GM23338 (cell line): ENCODE results near the gene IL1RAPL2. TPM values are rescaled to one million over a fixed set of nuclear protein-coding genes. Genes with fewer than 3 reads are reported as not detected.

Experiments used
- ATAC-seq: fragments of 200-7000 bp; cut with Tn5 transposase; 3 replicates; pipeline ENCODE4 v1.9.1; 2020
- DNase-seq: peaks from one replicate; pipeline ENCODE4 v3.0.0-alpha.2; 2015; ENCODE audit warnings: low spot score
- H2AFZ ChIP-seq: fragments of 200-600 bp; sonication (generic); 2 replicates; pipeline ENCODE4 v1.8.0; 2016; ENCODE audit warnings: antibody characterized with exemption, mild to moderate bottlenecking, moderate library complexity
- H3F3A ChIP-seq: fragments of 200-600 bp; sonication (generic); replicated peaks from 2 replicates; pipeline ENCODE4 v1.8.0; 2017; ENCODE audit warnings: antibody characterized with exemption, mixed run types, low read depth
- H3K27ac ChIP-seq: fragments of 200-600 bp; sonication (generic); 2 replicates; pipeline ENCODE4 v1.6.1; 2016; ENCODE audit warnings: low read depth
- H3K27me3 ChIP-seq: fragments of 200-600 bp; sonication (generic); 2 replicates; pipeline ENCODE4 v1.8.0; 2016; ENCODE audit warnings: mild to moderate bottlenecking, mixed run types, moderate library complexity; ENCODE audit not compliant: insufficient read depth
- H3K36me3 ChIP-seq: fragments of 200-600 bp; sonication (generic); 2 replicates; pipeline ENCODE4 v1.8.0; 2016; ENCODE audit warnings: mild to moderate bottlenecking; ENCODE audit not compliant: insufficient read depth
- H3K4me1 ChIP-seq: fragments of 200-600 bp; sonication (generic); 2 replicates; pipeline ENCODE4 v1.8.0; 2016; ENCODE audit warnings: mild to moderate bottlenecking, moderate library complexity; ENCODE audit not compliant: insufficient read depth
- H3K4me2 ChIP-seq: fragments of 200-600 bp; sonication (generic); 2 replicates; pipeline ENCODE4 v1.7.1; 2017; ENCODE audit warnings: mixed run types
- H3K4me3 ChIP-seq: fragments of 200-600 bp; sonication (generic); 2 replicates; pipeline ENCODE4 v1.6.1; 2016; ENCODE audit warnings: mixed run types
- H3K79me2 ChIP-seq: fragments of 200-600 bp; sonication (generic); replicated peaks from 2 replicates; pipeline ENCODE4 v1.8.0; 2017; ENCODE audit warnings: mild to moderate bottlenecking; ENCODE audit not compliant: insufficient read depth
- H3K9me2 ChIP-seq: fragments of 200-600 bp; sonication (generic); 2 replicates; pipeline ENCODE4 v1.8.0; 2017; ENCODE audit not compliant: insufficient read depth
- H4K20me1 ChIP-seq: fragments of 200-600 bp; sonication (generic); replicated peaks from 2 replicates; pipeline ENCODE4 v1.8.0; 2017; ENCODE audit warnings: mild to moderate bottlenecking; ENCODE audit not compliant: insufficient read depth
- H3K27ac Mint-ChIP-seq: 2 replicates; pipeline ENCODE4 v1.8.0; 2020; ENCODE audit warnings: inconsistent platforms, mild to moderate bottlenecking, moderate library complexity, mixed read lengths
- H3K27me3 Mint-ChIP-seq: 3 replicates; pipeline ENCODE4 v1.8.0; 2022; ENCODE audit warnings: low read depth, mild to moderate bottlenecking, moderate library complexity, mixed read lengths, inconsistent platforms; ENCODE audit not compliant: insufficient read depth, poor library complexity
- H3K36me3 Mint-ChIP-seq: 3 replicates; pipeline ENCODE4 v1.8.0; 2021; ENCODE audit warnings: low read depth, mild to moderate bottlenecking, inconsistent platforms, moderate library complexity, mixed read lengths
- H3K4me1 Mint-ChIP-seq: 3 replicates; pipeline ENCODE4 v1.8.0; 2020; ENCODE audit warnings: mild to moderate bottlenecking, inconsistent platforms, mixed read lengths
- H3K4me3 Mint-ChIP-seq: 3 replicates; pipeline ENCODE4 v1.8.0; 2021; ENCODE audit warnings: moderate library complexity, mild to moderate bottlenecking, inconsistent platforms, mixed read lengths
- H3K9me3 Mint-ChIP-seq: 3 replicates; pipeline ENCODE4 v1.8.0; 2020; ENCODE audit warnings: moderate library complexity, mild to moderate bottlenecking, inconsistent platforms, mixed read lengths
- EZH2 ChIP-seq: fragments of 200-600 bp; sonication (generic); IDR thresholded peaks from one replicate; pipeline ENCODE4 v1.8.0; 2017; ENCODE audit warnings: antibody characterized with exemption, mild to moderate bottlenecking, low read depth; ENCODE audit not compliant: unreplicated experiment
- ZNF331 ChIP-seq: fragments of 250-450 bp; sonication (Bioruptor Pico); IDR thresholded peaks from 2 replicates; pipeline ENCODE4 v1.5.0; 2020; ENCODE audit warnings: low read depth, mild to moderate bottlenecking, moderate library complexity
- polyA plus RNA-seq: library from polyadenylated mRNA; unstranded; fragments of >200 nt; fragmentation: Nextera tagmentation; extraction: Ambion mirVana; gene quantifications from 2 replicates; pipeline ENCODE4 v1.2.1, GENCODE V29; 2016
- total RNA-seq: library from RNA; depleted of rRNA; stranded (reverse); fragments of >200 nt; shearing (Covaris generic); gene quantifications from 2 replicates; pipeline ENCODE4 v1.2.3, GENCODE V29; 2014
- TF ChIP-seq, protein P1 (sequence below): IDR thresholded peaks from one replicate; pipeline ENCODE4 v1.6.1; 2018; ENCODE audit warnings: antibody characterized with exemption; ENCODE audit not compliant: unreplicated experiment
- TF ChIP-seq, protein P2 (sequence below): IDR thresholded peaks from 2 replicates; pipeline ENCODE4 v1.6.1; 2016; ENCODE audit warnings: antibody characterized with exemption
- TF ChIP-seq, protein P3 (sequence below), 2 experiments: fragments of 200-600 bp in 1 of 2; sonication (generic) in 1 of 2; conservative IDR thresholded peaks; 2 replicates each; pipeline versions ENCODE4 v1.5.1 to v1.6.1; 2016 to 2017; ENCODE audit warnings: antibody characterized with exemption in 2 of 2, low read depth in 2 of 2, mild to moderate bottlenecking in 2 of 2, moderate library complexity in 1 of 2
- TF ChIP-seq, protein P4 (sequence below): fragments of 250-450 bp; sonication (Bioruptor Pico); IDR thresholded peaks from 2 replicates; pipeline ENCODE4 v1.5.0; 2020; ENCODE audit warnings: mild to moderate bottlenecking, moderate library complexity

IL1RAPL2 gene
- total and polyA plus RNA-seq, 2 experiments from 2014 or later = 0.80 to 0.94 TPM

DNA sequence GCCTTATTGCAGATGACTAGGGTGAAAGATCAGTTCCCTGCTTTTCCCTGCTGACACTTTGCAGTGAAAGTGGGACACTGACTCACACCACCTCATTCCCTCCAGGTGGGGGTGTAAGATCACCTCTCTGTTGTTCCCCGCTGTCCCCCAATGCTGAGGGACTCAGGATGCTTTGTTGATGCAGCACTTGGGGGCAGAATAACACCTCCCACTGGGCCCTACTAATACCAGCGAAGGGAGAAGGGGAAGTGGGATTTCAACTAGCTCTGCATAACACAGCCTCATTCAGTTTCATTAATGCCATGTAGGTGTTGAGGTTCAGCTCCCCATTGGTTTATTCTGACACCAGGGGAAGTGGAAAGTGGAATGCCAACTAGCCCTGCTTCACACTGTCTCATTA, 43.6 kb upstream of the IL1RAPL2 start:
- Histone ChIP-seq H3K27ac (no peak overlapping the region), H3K4me2 (no peak overlapping the region), H3K4me1 (peaks cover 11% of the 10 kb centered on the region), H3F3A (no peaks in the 10 kb centered on the region), H3K36me3 (no peaks in the 10 kb centered on the region), H4K20me1 (no peaks in the 10 kb centered on the region), H2AFZ (no peak overlapping the region), H3K79me2 (no peaks in the 10 kb centered on the region), H3K27me3 (no peaks in the 10 kb centered on the region), H3K9me2 (no peaks in the 10 kb centered on the region), H3K4me3 (no peak overlapping the region)
- TF ChIP-seq, protein P1, sequence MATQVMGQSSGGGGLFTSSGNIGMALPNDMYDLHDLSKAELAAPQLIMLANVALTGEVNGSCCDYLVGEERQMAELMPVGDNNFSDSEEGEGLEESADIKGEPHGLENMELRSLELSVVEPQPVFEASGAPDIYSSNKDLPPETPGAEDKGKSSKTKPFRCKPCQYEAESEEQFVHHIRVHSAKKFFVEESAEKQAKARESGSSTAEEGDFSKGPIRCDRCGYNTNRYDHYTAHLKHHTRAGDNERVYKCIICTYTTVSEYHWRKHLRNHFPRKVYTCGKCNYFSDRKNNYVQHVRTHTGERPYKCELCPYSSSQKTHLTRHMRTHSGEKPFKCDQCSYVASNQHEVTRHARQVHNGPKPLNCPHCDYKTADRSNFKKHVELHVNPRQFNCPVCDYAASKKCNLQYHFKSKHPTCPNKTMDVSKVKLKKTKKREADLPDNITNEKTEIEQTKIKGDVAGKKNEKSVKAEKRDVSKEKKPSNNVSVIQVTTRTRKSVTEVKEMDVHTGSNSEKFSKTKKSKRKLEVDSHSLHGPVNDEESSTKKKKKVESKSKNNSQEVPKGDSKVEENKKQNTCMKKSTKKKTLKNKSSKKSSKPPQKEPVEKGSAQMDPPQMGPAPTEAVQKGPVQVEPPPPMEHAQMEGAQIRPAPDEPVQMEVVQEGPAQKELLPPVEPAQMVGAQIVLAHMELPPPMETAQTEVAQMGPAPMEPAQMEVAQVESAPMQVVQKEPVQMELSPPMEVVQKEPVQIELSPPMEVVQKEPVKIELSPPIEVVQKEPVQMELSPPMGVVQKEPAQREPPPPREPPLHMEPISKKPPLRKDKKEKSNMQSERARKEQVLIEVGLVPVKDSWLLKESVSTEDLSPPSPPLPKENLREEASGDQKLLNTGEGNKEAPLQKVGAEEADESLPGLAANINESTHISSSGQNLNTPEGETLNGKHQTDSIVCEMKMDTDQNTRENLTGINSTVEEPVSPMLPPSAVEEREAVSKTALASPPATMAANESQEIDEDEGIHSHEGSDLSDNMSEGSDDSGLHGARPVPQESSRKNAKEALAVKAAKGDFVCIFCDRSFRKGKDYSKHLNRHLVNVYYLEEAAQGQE = no peak
- TF ChIP-seq, protein P2, sequence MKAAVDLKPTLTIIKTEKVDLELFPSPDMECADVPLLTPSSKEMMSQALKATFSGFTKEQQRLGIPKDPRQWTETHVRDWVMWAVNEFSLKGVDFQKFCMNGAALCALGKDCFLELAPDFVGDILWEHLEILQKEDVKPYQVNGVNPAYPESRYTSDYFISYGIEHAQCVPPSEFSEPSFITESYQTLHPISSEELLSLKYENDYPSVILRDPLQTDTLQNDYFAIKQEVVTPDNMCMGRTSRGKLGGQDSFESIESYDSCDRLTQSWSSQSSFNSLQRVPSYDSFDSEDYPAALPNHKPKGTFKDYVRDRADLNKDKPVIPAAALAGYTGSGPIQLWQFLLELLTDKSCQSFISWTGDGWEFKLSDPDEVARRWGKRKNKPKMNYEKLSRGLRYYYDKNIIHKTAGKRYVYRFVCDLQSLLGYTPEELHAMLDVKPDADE = no peak
- no peak for TF ChIP-seq ZNF331
- TF ChIP-seq, protein P3, sequence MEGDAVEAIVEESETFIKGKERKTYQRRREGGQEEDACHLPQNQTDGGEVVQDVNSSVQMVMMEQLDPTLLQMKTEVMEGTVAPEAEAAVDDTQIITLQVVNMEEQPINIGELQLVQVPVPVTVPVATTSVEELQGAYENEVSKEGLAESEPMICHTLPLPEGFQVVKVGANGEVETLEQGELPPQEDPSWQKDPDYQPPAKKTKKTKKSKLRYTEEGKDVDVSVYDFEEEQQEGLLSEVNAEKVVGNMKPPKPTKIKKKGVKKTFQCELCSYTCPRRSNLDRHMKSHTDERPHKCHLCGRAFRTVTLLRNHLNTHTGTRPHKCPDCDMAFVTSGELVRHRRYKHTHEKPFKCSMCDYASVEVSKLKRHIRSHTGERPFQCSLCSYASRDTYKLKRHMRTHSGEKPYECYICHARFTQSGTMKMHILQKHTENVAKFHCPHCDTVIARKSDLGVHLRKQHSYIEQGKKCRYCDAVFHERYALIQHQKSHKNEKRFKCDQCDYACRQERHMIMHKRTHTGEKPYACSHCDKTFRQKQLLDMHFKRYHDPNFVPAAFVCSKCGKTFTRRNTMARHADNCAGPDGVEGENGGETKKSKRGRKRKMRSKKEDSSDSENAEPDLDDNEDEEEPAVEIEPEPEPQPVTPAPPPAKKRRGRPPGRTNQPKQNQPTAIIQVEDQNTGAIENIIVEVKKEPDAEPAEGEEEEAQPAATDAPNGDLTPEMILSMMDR (conservative IDR thresholded peaks at IDR 0.05; ENCODE audit: low read depth in 2 of 2) = peak in 1 of 2 experiments; percentile 59; a peak in 3 of 4 replicates
- TF ChIP-seq, protein P4, sequence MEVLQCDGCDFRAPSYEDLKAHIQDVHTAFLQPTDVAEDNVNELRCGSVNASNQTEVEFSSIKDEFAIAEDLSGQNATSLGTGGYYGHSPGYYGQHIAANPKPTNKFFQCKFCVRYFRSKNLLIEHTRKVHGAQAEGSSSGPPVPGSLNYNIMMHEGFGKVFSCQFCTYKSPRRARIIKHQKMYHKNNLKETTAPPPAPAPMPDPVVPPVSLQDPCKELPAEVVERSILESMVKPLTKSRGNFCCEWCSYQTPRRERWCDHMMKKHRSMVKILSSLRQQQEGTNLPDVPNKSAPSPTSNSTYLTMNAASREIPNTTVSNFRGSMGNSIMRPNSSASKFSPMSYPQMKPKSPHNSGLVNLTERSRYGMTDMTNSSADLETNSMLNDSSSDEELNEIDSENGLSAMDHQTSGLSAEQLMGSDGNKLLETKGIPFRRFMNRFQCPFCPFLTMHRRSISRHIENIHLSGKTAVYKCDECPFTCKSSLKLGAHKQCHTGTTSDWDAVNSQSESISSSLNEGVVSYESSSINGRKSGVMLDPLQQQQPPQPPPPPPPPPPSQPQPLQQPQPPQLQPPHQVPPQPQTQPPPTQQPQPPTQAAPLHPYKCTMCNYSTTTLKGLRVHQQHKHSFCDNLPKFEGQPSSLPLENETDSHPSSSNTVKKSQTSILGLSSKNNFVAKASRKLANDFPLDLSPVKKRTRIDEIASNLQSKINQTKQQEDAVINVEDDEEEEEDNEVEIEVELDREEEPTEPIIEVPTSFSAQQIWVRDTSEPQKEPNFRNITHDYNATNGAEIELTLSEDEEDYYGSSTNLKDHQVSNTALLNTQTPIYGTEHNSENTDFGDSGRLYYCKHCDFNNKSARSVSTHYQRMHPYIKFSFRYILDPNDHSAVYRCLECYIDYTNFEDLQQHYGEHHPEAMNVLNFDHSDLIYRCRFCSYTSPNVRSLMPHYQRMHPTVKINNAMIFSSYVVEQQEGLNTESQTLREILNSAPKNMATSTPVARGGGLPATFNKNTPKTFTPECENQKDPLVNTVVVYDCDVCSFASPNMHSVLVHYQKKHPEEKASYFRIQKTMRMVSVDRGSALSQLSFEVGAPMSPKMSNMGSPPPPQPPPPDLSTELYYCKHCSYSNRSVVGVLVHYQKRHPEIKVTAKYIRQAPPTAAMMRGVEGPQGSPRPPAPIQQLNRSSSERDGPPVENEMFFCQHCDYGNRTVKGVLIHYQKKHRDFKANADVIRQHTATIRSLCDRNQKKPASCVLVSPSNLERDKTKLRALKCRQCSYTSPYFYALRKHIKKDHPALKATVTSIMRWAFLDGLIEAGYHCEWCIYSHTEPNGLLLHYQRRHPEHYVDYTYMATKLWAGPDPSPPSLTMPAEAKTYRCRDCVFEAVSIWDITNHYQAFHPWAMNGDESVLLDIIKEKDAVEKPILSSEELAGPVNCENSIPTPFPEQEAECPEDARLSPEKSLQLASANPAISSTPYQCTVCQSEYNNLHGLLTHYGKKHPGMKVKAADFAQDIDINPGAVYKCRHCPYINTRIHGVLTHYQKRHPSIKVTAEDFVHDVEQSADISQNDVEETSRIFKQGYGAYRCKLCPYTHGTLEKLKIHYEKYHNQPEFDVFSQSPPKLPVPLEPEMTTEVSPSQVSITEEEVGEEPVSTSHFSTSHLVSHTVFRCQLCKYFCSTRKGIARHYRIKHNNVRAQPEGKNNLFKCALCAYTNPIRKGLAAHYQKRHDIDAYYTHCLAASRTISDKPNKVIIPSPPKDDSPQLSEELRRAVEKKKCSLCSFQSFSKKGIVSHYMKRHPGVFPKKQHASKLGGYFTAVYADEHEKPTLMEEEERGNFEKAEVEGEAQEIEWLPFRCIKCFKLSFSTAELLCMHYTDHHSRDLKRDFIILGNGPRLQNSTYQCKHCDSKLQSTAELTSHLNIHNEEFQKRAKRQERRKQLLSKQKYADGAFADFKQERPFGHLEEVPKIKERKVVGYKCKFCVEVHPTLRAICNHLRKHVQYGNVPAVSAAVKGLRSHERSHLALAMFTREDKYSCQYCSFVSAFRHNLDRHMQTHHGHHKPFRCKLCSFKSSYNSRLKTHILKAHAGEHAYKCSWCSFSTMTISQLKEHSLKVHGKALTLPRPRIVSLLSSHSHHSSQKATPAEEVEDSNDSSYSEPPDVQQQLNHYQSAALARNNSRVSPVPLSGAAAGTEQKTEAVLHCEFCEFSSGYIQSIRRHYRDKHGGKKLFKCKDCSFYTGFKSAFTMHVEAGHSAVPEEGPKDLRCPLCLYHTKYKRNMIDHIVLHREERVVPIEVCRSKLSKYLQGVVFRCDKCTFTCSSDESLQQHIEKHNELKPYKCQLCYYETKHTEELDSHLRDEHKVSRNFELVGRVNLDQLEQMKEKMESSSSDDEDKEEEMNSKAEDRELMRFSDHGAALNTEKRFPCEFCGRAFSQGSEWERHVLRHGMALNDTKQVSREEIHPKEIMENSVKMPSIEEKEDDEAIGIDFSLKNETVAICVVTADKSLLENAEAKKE (CRISPR knock-in tag) = no peak
- no peak for TF ChIP-seq EZH2
- peak; percentile 60 for DNase-seq
- ATAC-seq = peak; percentile 92
- Mint-ChIP-seq H3K9me3 (no peaks in the 10 kb centered on the region; the same call in 2 of the 3 replicates), H3K27me3 (no peaks in the 10 kb centered on the region), H3K4me3 (no peak overlapping the region), H3K4me1 (peaks cover 13% of the 10 kb centered on the region), H3K36me3 (no peaks in the 10 kb centered on the region), H3K27ac (no peak overlapping the region)
